ENCODE results near the gene ABAT. TPM values are rescaled to one million over a fixed set of nuclear protein-coding genes. Genes with fewer than 3 reads are reported as not detected.

Gene ABAT
- total and polyA plus RNA-seq, 10 of the 15 experiments (the other 5 are each of a cell fraction or from before 2014, with no cell fraction given): 1.0 to 10.6 (median 1.9) TPM

- H3K4me1 ChIP-seq (ENCODE audit: control insufficient read depth, insufficient read depth, low read length): no peaks in the 10 kb centered on the region
- FAIRE-seq: no peak
- H3K9me3 ChIP-seq (replicated peaks; ENCODE audit: control insufficient read depth, insufficient read depth, low read length): no peaks in the 10 kb centered on the region
- H2AFZ ChIP-seq (ENCODE audit: control insufficient read depth, low read depth, low read length): no peak overlapping the region
- H3K27me3 ChIP-seq (replicated peaks in 1 of 2; ENCODE audit: control insufficient read depth in 2 of 2, insufficient read depth in 2 of 2, low read length in 1 of 2): no peaks in the 10 kb centered on the region
- no peak overlapping the region for H3K27ac ChIP-seq (ENCODE audit: control insufficient read depth, insufficient read depth)
- DNase-seq (ENCODE audit: low read depth, low spot score): no peak
- ChIA-PET POLR2A (no interaction called here), CTCF (no interaction called here), SMC1A (ENCODE audit: uncharacterized antibody, unreplicated experiment) (no interaction called here), RAD21 (ENCODE audit: unreplicated experiment) (no interaction called here)
- no peak for ATAC-seq
- no peak overlapping the region for H3K9ac ChIP-seq (ENCODE audit: control insufficient read depth, insufficient read depth, low read length)
- in situ Hi-C loops (cut with MboI) (no loop called here), intact Hi-C loops (cut with micrococcal nuclease; ENCODE audit: unreplicated experiment) (no loop called here)
- H3K36me3 ChIP-seq (ENCODE audit: control insufficient read depth in 2 of 2, insufficient read depth in 2 of 2, low read length in 1 of 2): peaks cover 12 to 22% of the 10 kb centered on the region in 2 experiments
- WGBS (ENCODE audit: insufficient coverage, insufficient replicate concordance, low lambda C conversion rate, missing lambda C conversion rate): 95% methylated on average over 9 of the region's 9 CpGs
- H4K20me1 ChIP-seq (ENCODE audit: control insufficient read depth, insufficient read depth): no peaks in the 10 kb centered on the region
- H3K79me2 ChIP-seq (ENCODE audit: control insufficient read depth, insufficient read depth, low read length): no peaks in the 10 kb centered on the region
- no TSS peak for BruUV-seq (replicated peaks)
- TF ChIP-seq PAX8 (IDR thresholded peaks at IDR 0.05) (no peak), NFYA (IDR thresholded peaks at IDR 0.05; ENCODE audit: borderline replicate concordance, low read depth, low read length) (no peak), PBX3 (IDR thresholded peaks at IDR 0.05; ENCODE audit: insufficient replicate concordance, low read depth, low read length) (no peak), ZBTB11 (CRISPR knock-in tag; IDR thresholded peaks at IDR 0.05) (no peak), JUNB (IDR thresholded peaks at IDR 0.05) (no peak), BRCA1 (IDR thresholded peaks at IDR 0.05; ENCODE audit: low read depth, low read length) (no peak), BACH1 (IDR thresholded peaks at IDR 0.05; ENCODE audit: borderline replicate concordance) (no peak), NKRF (conservative IDR thresholded peaks at IDR 0.05) (no peak), HDAC2 (IDR thresholded peaks at IDR 0.05) (no peak), KAT2A (conservative IDR thresholded peaks at IDR 0.05; ENCODE audit: control insufficient read depth, low read depth, low read length) (no peak), RBBP5 (conservative IDR thresholded peaks at IDR 0.05) (no peak), ZNF24 (IDR thresholded peaks at IDR 0.05) (no peak), ASH2L (IDR thresholded peaks at IDR 0.05; ENCODE audit: borderline replicate concordance, low read depth) (no peak), CHD4 (IDR thresholded peaks at IDR 0.05) (no peak), SIX5 (IDR thresholded peaks at IDR 0.05; ENCODE audit: low read depth, low read length, severe bottlenecking) (no peak), RB1 (IDR thresholded peaks at IDR 0.05; ENCODE audit: borderline replicate concordance) (no peak), IKZF2 (IDR thresholded peaks at IDR 0.05) (no peak)
- H3K4me2 ChIP-seq (ENCODE audit: control insufficient read depth, insufficient read depth): no peak overlapping the region
- no peak overlapping the region for H3K4me3 ChIP-seq
Measured at GRCh38 chr16:8631373-8631772, 43.0 kb upstream of the ABAT start.

Data from GM12878 (cell line).